Upper lobe of left lung (tissue), 4 donors: ENCODE measurements around the gene CPM.

Experiments used
- CTCF ChIP-seq, 6 experiments: fragments of 450-650 bp in 4 of 6; fragments of 200-600 bp in 2 of 6; sonication (generic) in 2 of 6; IDR thresholded peaks; one replicate each; pipeline ENCODE4 v1.5.1; 2016 to 2019; ENCODE audit warnings: antibody characterized with exemption in 6 of 6
- EP300 ChIP-seq, 4 donors: sonication (generic); formaldehyde crosslinking; IDR thresholded peaks; one replicate each; pipeline ENCODE4 v1.5.1; 2017; ENCODE audit warnings: antibody characterized with exemption in 4 of 4, control low read depth in 2 of 4
- POLR2A ChIP-seq, 4 donors: fragments of 450-650 bp; IDR thresholded peaks; one replicate each; pipeline ENCODE4 v1.5.1; 2016 to 2017; ENCODE audit warnings: antibody characterized with exemption in 4 of 4, mild to moderate bottlenecking in 2 of 4
- POLR2AphosphoS5 ChIP-seq, 2 donors: sonication (generic); formaldehyde crosslinking; IDR thresholded peaks; one replicate each; pipeline ENCODE4 v1.5.1; 2017; ENCODE audit warnings: antibody characterized with exemption in 2 of 2

DNA sequence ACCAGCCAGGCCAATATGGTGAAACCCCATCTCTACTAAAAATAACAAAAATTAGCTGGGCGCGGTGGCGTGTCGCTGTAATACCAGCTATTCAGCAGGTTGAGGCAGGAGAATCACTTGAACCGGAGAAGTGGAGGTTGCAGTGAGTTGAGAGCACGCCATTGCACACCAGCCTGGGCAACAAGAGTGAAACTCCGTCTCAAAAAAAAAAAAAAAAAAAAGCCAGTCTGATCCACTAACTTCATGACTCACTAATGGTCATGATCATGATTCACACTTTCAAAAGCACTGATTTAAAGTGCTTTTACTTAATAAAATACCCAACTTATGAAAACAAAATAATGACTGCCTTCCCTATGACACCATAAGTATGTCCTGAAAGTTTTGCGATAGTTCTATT, 38.4 kb upstream of the CPM start:
- TF ChIP-seq CTCF (IDR thresholded peaks at IDR 0.05) (no peak), POLR2A (IDR thresholded peaks at IDR 0.05) (no peak), EP300 (IDR thresholded peaks at IDR 0.05) (no peak), POLR2AphosphoS5 (IDR thresholded peaks at IDR 0.05) (no peak)
